Esophagus muscularis mucosa (tissue), 4 donors: Measurements from ENCODE around the gene STRAP. TPM values are rescaled to one million over a fixed set of nuclear protein-coding genes. Genes with fewer than 3 reads are reported as not detected.

ENCODE experiments used
- DNase-seq: peaks from one replicate; pipeline ENCODE4 v3.0.0-alpha.2; 2017; ENCODE audit errors: extremely low spot score
- H3K27ac ChIP-seq, 4 donors: fragments of 200-600 bp; sonication (generic); replicated peaks in 1 of 4; 1 replicate in 3 of 4; 2 replicates in 1 of 4; pipeline ENCODE4 v1.5.1; 2016 to 2019; ENCODE audit warnings: mild to moderate bottlenecking in 1 of 4
- H3K27me3 ChIP-seq, 4 donors: fragments of 200-600 bp; sonication (generic); one replicate each; pipeline versions ENCODE4 v1.5.1 to v1.6.0; 2016 to 2019
- H3K36me3 ChIP-seq, 4 donors: fragments of 200-600 bp; sonication (generic); one replicate each; pipeline ENCODE4 v1.5.1; 2016 to 2019
- H3K4me1 ChIP-seq, 4 donors: fragments of 200-600 bp; sonication (generic); one replicate each; pipeline ENCODE4 v1.5.1; 2016 to 2019
- H3K4me3 ChIP-seq, 4 donors: fragments of 200-600 bp; sonication (generic); 1 replicate in 2 of 4; 2 replicates in 2 of 4; pipeline ENCODE4 v1.5.1; 2016 to 2019; ENCODE audit warnings: mild to moderate bottlenecking in 4 of 4, moderate library complexity in 1 of 4
- H3K9me3 ChIP-seq, 4 donors: fragments of 200-600 bp; sonication (generic); 1 replicate in 3 of 4; 2 replicates in 1 of 4; pipeline ENCODE4 v1.5.1; 2016 to 2019
- EP300 ChIP-seq: sonication (generic); formaldehyde crosslinking; IDR thresholded peaks from one replicate; pipeline ENCODE4 v1.6.1; 2017; ENCODE audit warnings: antibody characterized with exemption
- POLR2A ChIP-seq: fragments of 450-650 bp; IDR thresholded peaks from one replicate; pipeline ENCODE4 v1.6.1; 2017; ENCODE audit warnings: antibody characterized with exemption, moderate library complexity, mild to moderate bottlenecking, low read depth
- POLR2AphosphoS5 ChIP-seq, 2 donors: sonication (generic); formaldehyde crosslinking; IDR thresholded peaks; one replicate each; pipeline ENCODE4 v1.6.1; 2017; ENCODE audit warnings: antibody characterized with exemption in 2 of 2
- WGBS: methylation state at CpG from one replicate; pipeline ENCODE4 v1.1.5; 2018; 5-methylcytosine and 5-hydroxymethylcytosine counted together
- intact Hi-C: fragments of 100-400 bp; cut with DNase I; formaldehyde crosslinking; loops from one replicate; pipeline ENCODE4 v1.15.1; 2023
- total RNA-seq, 4 donors: library from RNA; depleted of rRNA; stranded (reverse); fragments of >200 nt; gene quantifications; one replicate each; pipeline versions ENCODE4 v1.1.0 to v1.2.1, GENCODE V29; 2016
- TF ChIP-seq, protein P1 (sequence below), 3 experiments: fragments of 200-600 bp in 2 of 3; fragments of 450-650 bp in 1 of 3; sonication (generic) in 2 of 3; IDR thresholded peaks; one replicate each; pipeline ENCODE4 v1.5.1; 2017 to 2019; ENCODE audit warnings: antibody characterized with exemption in 3 of 3, mild to moderate bottlenecking in 2 of 3, moderate library complexity in 1 of 3

The STRAP gene
- total RNA-seq, 4 donors from 2014 or later = 63.9 to 78.5 (median 74.0) TPM

DNA sequence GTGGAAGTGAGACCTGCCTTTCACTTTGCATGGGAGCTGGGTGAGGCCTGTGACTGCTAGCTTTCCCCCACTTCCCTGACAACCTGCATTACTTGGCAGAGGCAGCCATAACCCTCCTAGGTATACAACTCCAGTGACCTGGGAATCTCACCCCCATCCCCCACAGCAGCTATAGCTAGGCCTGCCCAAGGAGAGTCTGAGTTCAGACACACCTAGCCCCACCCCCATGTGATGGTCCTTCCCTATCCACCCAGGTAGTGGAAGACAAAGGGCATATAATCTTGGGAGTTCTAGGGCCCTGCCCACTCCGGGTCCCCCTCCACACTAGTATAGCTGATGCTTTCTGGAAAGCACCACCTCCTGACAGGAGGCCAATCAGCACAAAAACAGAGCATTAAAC is 6.3 kb upstream of the STRAP start:
- Histone ChIP-seq H3K4me3 (no peak overlapping the region), H3K27me3 (peaks cover 0 to 7% (median 0%) of the 10 kb centered on the region in 4 donors), H3K36me3 (no peaks in the 10 kb centered on the region), H3K9me3 (no peaks in the 10 kb centered on the region), H3K4me1 (no peaks in the 10 kb centered on the region), H3K27ac (no peak overlapping the region)
- WGBS = 83% methylated on average over 1 of the region's 1 CpG
- TF ChIP-seq POLR2A = no peak
- TF ChIP-seq, protein P1, sequence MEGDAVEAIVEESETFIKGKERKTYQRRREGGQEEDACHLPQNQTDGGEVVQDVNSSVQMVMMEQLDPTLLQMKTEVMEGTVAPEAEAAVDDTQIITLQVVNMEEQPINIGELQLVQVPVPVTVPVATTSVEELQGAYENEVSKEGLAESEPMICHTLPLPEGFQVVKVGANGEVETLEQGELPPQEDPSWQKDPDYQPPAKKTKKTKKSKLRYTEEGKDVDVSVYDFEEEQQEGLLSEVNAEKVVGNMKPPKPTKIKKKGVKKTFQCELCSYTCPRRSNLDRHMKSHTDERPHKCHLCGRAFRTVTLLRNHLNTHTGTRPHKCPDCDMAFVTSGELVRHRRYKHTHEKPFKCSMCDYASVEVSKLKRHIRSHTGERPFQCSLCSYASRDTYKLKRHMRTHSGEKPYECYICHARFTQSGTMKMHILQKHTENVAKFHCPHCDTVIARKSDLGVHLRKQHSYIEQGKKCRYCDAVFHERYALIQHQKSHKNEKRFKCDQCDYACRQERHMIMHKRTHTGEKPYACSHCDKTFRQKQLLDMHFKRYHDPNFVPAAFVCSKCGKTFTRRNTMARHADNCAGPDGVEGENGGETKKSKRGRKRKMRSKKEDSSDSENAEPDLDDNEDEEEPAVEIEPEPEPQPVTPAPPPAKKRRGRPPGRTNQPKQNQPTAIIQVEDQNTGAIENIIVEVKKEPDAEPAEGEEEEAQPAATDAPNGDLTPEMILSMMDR (IDR thresholded peaks at IDR 0.05) = no peak
- no peak for TF ChIP-seq POLR2AphosphoS5 (IDR thresholded peaks at IDR 0.05)
- TF ChIP-seq EP300 = no peak
- DNase-seq = no peak
- intact Hi-C loops = no loop called here

DNA sequence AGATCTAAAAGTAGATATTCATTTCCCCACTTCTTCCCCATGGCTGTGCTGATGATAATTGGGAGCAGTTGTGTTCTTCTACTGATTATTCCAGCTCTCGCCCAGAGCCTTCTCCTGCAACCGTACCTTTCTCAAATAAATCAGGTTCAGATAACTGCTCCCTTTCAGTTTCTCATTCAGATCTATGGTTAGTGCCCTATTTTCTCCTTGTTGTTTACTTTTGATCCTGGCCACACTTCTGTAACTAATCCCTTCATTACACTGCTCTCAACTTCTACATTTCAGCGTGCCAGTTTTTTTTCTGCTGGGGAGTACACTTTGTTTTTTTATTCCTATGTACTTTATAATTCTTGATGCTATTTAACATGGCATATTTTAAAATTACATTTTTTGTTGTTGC is 2.8 kb upstream of the STRAP start:
- Histone ChIP-seq H3K9me3 (no peaks in the 10 kb centered on the region), H3K27me3 (peaks cover 0 to 4% (median 0%) of the 10 kb centered on the region in 4 donors), H3K4me3 (no peak overlapping the region), H3K4me1 (peaks cover 10 to 21% (median 20%) of the 10 kb centered on the region in 4 donors), H3K27ac (no peak overlapping the region), H3K36me3 (no peaks in the 10 kb centered on the region)
- intact Hi-C loops = no loop called here
- no peak for DNase-seq
- 97% methylated on average over 3 of the region's 3 CpGs for WGBS
- TF ChIP-seq, protein P1 (IDR thresholded peaks at IDR 0.05) = no peak
- no peak for TF ChIP-seq EP300
- TF ChIP-seq POLR2AphosphoS5 (IDR thresholded peaks at IDR 0.05) = no peak
- no peak for TF ChIP-seq POLR2A

DNA sequence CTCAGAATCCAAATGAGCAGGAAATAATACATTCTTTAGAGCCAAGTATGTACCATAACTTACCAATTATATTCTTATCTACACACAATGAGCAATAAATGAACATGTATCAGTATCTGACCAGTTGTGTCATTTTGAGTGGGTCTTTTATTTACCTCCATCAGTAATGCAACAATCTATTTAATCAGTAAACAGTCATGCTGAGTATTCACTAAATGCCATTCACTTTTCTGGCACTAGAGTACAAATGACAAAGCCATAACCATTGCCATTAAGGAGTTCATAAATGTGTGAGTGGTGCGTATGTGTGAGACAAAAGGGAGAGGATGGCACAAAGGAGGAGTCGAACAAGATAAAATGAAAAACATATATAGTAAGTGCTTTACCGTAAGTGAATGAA is 1.5 kb upstream of the STRAP start:
- 98% methylated on average over 3 of the region's 3 CpGs for WGBS
- intact Hi-C loops = no loop called here
- Histone ChIP-seq H3K36me3 (no peaks in the 10 kb centered on the region), H3K9me3 (no peaks in the 10 kb centered on the region), H3K27ac (no peak overlapping the region), H3K4me3 (no peak overlapping the region), H3K27me3 (no peaks in the 10 kb centered on the region), H3K4me1 (peaks cover 10 to 34% (median 33%) of the 10 kb centered on the region in 4 donors)
- DNase-seq = no peak
- TF ChIP-seq POLR2AphosphoS5 (IDR thresholded peaks at IDR 0.05) (no peak), EP300 (no peak), POLR2A (no peak)
- TF ChIP-seq, protein P1 (IDR thresholded peaks at IDR 0.05) = no peak

DNA sequence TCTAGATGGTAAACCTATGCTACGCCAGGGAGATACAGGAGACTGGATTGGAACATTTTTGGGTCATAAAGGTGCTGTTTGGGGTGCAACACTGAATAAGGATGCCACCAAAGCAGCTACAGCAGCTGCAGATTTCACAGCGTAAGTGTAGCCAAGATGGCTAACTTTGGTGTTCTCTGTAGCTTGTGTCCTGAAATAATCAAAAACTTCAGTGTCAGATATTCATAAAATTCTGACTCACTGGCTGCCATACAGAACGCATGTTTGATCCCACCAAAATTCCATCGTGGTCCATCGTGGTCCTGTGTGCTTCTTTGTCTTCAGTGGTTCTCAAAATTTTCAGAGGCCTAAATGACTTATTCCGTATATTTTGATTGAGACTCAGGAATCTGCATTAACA is 1.3 kb downstream of the STRAP start:
- intact Hi-C loops = no loop called here
- Histone ChIP-seq H3K4me1 (peaks cover 23 to 62% (median 58%) of the 10 kb centered on the region in 4 donors), H3K27me3 (no peaks in the 10 kb centered on the region), H3K9me3 (no peaks in the 10 kb centered on the region), H3K4me3 (peak overlapping the region; percentile 77 to 90 (median 86)), H3K27ac (peak overlapping the region; percentile 96 to 99 (median 98)), H3K36me3 (no peaks in the 10 kb centered on the region)
- TF ChIP-seq POLR2AphosphoS5 (IDR thresholded peaks at IDR 0.05) = no peak
- TF ChIP-seq, protein P1 (IDR thresholded peaks at IDR 0.05) = no peak
- no peak for TF ChIP-seq EP300
- no peak for TF ChIP-seq POLR2A
- DNase-seq = no peak
- WGBS = 49% methylated on average over 6 of the region's 6 CpGs

DNA sequence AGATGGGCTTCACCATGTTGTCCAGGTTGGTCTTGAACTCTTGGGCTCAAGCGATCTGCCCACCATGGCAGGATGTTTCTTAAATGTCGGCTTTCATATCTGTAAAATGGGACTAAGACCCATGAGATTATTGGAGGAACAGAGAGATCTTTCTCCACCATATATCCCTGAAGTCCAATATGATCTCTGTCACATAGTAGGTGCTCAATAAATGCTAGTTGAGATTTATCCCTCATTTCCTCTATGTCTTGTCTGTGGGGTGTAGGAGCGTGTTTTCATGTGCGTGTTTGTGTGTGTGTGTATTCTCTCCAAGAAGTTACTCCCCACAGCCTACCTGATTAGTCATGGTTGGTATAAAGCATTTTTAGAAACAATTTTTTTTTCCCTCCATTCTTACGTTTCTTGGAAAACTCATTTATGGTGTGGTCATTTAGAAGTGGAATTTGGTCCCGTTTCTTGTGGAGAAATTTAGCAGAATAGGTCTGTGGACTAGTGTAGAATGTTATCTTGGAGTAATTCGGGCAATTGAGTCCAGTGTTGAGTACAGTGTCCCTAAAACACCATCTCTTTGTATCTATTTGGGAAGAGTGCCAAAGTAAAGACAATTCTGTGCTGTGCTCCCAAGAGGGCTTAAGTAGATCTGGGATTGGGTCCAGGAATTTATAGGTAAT is 4.3 kb downstream of the STRAP start:
- H3K9me3 ChIP-seq = no peaks in the 10 kb centered on the region
- TF ChIP-seq POLR2AphosphoS5 (IDR thresholded peaks at IDR 0.05) (no peak), EP300 (no peak)
- TF ChIP-seq, protein P1 (IDR thresholded peaks at IDR 0.05) = no peak
- H3K27ac ChIP-seq = no peak overlapping the region
- WGBS = 85% methylated on average over 7 of the region's 7 CpGs
- DNase-seq = no peak
- peaks cover 23 to 63% (median 57%) of the 10 kb centered on the region in 4 donors for H3K4me1 ChIP-seq
- intact Hi-C loops = no loop called here
- no peaks in the 10 kb centered on the region for H3K27me3 ChIP-seq
- H3K4me3 ChIP-seq = no peak overlapping the region
- H3K36me3 ChIP-seq = peaks cover 4 to 19% (median 15%) of the 10 kb centered on the region in 4 donors
